NCI-H1694 (cell line): ENCODE data around the gene IFNA13.

Experiments
- DNase-seq: peaks from one replicate; lab custom pipeline; 2025; lab: John Stamatoyannopoulos, UW

The IFNA13 gene

DNA sequence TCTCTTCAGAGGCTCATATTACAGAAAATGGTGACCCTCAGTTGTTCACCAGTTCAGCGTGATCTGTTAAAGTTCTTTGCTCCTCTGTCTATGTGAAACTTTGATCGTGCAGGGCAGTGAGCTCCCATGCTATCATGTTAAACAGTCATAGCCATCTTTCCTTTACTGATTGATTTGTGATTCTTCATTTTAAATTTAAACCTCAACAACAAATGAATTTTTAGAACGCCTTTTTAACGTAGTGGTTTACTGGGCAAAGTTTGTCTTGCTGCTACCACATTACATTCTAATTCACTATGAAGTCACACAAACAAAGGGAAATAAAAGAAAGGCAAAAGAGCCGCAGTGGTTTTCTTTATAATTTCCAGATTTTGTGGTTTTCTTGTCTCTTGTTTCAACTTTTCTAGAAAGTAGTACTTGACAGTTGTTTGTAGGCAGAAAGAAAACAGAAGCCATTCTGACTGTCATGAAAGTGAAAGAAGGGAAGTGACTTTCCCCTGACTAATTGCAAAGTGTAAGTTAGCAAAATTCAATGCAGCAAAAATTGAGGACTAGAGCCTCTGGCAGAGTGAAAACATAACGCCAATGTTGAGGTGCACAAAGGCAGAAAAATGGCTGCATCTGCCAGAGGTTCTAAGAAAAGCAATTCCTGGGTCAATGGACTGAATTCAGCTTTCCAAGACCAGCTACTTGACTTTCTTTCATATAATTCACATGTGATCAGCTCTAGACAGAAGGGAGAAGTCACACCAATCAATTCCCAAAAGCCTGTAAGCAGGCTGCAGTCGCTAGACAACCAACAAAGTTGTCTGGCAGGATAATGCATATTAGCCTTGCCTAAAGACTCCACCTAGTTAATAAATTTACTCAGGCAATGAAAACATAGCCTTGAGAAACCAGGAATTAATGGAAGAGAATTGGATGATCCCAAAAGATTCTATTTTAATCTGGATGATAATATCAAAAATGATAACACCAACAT, 10.1 kb downstream of the IFNA13 start:
- no peak for DNase-seq

DNA sequence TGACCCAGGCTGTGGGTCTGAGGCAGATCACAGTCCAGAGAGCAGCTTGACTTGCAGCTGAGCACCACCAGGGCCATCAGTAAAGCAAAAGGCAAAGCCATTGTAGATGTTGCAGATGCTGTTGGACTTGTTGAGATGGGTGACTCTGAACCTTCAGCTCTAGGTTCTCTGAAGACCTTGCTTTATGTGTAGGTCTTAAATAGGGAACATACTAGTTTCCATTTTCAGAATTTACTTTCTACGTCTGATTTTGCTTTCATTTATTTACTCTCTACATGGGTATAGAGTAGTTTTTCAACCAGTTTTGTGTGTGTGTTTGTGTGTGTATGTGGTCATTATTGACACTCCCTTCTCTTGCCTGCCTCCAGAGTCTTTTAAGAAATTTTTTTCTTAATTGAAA, 17.1 kb downstream of the IFNA13 start, which contains the start of gene IFNA6:
IFNA6 (minus strand) TSS at position 101 of the 400 bp plus-strand sequence; CDS start at position 101, 0 bp downstream.
- no peak for DNase-seq

DNA sequence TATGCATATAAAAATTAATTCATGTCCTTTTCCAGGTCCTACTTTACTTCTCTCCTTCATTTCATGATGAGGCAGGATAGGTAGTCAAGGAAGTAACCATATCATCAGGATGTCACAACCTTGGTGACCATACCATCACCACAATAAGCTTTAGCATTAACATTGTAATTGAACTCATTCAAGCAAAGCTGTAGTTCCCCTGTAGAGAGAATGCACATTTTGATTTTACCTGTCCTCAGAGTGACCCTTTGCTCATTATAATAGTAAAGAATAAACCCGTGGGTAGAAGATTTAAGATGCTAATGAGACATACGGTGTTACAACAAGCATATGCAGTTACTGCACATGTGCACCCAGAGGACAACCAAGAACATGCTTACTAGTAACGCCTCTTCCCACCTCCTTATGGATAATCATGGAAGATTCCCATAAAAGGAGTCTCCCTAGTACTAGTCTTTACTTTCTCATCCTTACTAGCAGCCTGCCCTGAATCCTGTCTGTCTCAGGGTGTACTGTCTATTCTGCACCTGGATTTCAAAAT, 19.4 kb downstream of the IFNA13 start:
- no peak for DNase-seq

DNA sequence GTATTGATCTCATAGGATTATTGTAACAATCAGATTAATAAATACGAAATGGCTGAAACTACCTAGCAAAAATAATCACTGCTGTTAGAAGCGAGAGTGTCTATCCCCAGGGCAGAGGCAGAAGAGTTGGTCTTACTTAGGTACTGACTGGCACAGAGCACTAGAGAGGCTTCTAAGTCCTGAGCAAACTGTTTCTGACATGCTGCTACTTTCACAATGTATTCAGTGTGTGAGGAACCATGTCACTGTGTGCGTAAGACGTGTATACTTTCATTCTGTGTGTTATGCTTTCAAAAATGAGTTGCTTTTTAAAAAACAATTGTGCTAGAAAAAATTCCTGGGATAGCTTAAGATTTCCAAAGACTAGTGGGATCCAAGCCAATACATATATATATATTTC, 27.1 kb downstream of the IFNA13 start:
- DNase-seq: no peak

DNA sequence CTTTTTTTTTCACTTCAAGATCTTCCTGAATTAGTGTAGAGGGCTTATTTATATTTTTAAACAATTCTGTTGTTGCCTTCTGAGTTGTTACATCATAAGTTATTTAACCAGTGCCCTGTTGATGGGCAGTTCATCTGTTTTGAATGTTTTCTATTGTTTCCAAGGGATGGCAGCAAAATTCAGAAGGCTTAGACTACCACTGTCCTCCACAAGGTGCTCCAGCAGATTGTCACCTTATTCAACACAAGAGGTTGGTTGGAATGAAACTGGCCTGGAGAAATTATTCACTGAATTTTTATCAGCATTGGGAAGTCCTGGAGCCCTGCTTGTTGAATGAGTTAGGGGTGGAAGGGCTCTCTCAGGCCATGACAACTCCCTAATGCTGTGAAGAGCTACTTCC, 31.4 kb downstream of the IFNA13 start:
- no peak for DNase-seq

DNA sequence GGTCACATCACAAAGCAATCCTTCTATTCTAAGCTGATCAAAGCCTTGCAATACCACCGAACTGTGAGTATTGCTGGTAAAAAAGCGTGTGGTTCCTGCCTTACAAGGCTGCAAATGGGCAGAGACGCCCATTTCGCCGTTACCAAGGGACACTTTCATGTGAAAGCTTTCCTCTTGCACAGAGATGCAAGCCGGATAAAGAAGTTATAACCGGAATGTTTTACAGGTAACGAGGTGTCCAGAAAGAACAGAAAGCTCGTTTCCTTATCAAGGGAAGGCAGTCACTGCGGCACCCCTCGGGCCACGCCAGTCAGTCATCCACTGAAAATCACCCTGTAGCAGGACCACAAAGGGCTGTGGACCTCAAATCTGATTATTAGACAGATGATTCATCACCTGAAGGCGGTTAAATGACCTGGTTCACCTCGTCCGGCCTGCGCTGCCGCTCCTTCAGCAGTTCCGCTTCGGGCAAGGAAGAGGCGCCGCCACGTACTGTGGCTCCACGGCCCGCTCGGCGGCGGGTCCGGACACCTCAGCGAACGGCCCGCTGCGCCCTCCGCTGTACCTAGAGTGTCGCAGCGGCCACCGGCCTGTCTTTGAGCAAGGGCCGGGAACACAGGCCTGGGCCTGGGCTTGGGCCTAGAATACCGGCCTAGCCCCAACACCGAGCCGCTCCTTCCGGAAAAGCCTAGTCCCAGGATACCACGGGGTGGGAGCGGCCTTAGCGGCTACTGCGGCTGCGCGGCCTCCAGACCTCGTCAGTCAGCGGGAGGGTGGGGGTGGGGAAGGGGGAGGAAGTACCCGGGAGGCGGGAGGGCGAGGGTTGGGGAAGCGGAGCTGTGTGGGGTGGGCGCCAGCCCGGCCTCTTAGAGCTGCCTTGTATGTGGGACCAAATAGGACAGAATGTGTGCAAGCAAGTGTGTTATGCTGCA, 32.9 kb downstream of the IFNA13 start, which contains the start of gene KLHL9:
KLHL9 (minus strand) TSS at position 704 of the 932 bp plus-strand sequence; CDS start at position 159, 545 bp downstream.
- DNase-seq: peak; percentile 83

DNA sequence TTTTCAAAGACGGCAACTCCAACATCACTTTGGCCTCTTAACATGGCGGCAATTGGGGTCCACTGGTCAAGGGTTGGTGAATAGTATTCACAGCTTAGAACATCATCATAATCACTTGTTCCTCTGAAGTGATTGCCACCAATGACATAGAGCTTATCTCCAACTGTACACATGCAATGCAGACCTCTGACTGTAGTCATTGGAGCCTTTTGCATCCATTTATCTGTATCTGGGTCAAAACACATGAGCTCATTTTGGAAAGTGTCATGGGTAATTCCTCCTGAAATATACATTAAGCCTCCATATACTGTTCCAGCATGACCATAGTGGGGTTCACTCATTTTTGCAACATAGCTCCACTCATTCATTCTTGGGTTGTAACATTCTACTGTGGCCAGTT, 34.6 kb downstream of the IFNA13 start:
- DNase-seq: no peak

DNA sequence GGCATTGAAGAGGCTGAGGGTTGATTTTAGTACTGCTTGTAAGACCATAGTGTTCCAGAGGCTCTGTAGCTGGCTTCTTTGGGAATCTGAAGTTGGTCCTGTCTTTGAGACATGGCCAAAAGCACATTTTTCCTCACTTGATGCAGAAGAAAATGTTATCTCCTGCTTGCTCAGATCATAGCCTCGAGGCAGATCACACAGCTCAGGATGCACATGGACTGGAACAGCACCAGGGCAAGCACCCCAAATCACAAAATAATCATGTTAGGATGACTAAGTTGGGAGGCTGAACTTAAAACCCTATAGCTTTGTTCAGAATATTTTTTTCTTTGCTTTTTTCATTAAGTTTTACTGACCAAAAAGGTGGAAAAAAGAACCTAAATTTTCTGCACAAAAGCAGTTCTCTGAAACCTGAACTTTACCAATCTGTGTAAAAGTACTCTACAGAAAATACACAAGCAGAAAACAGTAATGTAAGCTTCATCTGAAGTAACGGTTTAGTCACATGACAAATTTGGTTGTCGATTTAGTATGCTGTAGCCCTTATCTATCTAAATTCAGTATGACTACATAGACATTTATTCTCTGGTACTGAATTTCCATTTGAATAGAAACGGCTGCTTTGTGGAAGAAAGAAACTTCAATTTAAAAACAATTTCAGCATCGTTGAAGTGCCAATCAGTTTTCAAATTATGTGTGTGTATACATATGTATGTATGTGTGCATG, 36.0 kb downstream of the IFNA13 start:
- DNase-seq: no peak

DNA sequence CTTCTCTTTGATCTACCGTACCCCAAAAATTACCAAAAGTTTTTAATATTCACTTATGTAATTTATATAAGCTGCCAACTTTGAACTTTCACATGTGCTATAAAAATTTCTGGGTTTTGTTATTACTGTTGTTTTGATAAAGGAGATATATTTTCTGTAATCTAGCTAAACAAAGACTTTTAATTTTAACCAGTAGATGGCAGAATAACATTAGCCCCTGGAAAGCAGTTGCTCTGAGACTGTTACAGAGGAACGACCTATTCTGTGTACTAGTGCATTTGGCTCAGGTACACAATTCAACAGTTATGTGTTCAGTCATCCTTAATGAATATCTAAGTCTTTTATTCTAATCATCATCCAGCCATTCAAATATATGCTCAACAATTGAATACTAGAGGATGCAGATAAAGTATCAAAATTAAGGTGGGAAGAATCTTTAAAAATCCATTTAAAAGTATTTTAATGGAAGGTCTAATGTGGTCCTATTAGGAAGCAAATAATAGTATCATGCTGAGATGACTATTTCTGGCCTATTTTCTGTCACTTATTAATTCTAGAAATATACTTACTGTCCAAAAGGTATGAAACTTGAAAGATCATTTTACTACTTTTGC, 41.2 kb downstream of the IFNA13 start:
- peak; percentile 27 for DNase-seq

DNA sequence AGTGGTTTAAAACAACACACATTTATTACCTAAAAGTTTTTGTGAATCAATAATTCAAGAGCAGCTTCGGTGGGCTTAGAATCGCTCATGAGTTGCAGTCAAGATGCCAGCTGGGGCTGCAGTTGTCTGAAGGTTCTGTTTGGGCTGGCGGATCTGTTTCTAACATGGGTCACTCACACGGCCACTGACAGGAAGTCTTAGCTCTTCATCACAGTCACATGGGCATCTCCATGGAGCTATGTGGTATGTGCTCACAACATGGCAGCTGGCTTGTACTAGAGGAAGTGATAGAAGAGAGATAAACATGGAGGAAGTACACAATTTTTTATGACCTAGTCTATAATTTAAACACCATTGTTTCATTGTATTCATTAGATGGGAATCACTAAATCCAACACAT, 43.8 kb downstream of the IFNA13 start:
- DNase-seq: no peak

DNA sequence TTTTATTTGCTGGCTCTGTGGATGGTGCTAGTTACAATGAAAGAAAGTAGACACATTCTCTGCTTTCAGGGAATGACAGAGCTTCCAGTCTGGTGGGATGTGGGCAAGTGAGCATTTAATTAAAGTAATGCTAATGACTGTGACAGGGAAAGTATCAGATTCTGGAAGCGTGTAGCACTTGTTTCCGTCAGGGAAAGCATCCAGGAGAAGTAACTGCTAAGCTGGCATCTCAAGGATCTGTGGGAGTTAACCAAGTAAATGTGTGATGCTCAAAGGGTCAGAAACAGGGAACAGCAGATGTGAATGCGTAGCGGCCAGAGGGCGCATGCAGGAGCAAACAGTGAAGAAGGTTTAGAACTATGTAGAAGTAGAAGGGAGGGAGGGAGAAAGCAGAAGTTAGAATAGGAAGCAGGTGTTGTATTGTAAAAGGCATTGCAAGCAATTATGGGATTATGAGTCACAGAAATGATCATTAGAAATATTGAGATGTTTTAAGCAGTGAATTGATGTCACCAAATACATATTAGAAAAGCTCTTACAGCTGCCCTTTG, 44.9 kb downstream of the IFNA13 start:
- DNase-seq: no peak

DNA sequence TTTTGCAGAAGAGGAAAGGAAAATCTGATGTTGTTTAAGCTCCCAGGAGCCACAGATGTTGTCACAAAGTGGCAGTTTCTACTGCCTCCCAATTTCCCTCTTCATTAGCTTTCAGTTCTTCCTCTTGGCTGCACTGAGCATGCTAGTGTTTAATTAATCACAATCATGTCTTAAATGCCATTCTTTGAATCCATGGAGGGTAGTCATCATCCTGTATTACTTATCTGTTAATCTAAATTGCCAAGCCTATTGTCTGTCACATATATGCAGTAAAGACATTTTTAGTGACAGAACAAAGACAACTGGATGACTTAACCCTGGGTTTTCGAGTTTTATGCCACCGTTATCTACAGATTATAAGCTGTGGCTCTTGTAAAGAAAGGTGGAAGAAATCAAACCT, 47.4 kb downstream of the IFNA13 start:
- no peak for DNase-seq

DNA sequence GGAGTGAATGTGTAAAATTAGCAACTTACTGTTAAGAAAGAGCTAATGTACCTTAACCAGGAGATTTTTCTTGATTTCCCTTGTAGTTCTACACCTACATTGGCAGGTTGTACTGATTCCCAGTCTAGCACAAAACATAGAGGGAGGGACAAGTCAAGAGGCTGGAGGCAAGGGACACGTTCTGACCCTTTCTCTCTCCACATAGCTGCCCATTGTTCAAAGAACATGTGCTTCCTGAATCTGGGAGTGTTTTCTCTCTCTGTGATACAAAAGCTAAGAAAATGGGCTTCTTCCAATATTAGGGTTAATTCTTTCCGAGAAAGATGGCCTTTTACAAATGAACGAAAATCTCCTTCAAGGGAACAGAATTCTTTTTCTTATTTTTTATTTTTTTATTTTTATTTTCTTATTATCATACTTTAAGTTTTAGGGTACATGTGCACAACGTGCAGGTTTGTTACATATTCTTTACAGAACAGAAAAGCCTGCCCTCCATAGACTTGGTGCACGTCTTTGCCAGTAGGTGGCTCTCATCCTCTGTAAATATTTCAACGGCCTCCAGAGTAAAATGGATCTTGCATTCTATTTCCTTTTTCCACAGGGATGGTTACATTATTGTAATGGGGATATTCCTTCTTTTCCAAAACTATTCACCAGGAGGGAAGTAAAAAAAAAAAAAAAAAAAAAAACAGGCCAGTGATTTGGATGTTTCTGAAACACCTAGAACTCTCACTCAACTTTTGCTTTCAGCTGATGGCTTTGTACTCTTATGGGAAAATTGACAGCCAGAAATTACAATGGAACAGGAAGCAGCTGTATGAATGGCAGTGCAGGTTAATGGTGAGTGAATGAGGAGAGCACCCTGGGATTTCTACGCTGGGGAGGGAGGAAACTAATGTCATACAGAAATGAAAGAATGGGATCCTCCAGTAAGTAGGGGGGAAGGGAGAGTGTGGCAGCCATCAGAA, 49.6 kb downstream of the IFNA13 start:
- DNase-seq: peak; percentile 13
